ENCODE measurements around the gene ZNF516. TPM values are rescaled to one million over a fixed set of nuclear protein-coding genes. Genes with fewer than 3 reads are reported as not detected.

The ZNF516 gene
- total RNA-seq, 1 donor from 2014 or later, result 53.5 TPM

- ATAC-seq (no peak), DNase-seq (ENCODE audit: low spot score) (peak; percentile 50)
- intact Hi-C loops (cut with DNase I), result no loop called here
Observed at GRCh38 chr18:76449111-76449453, 46.0 kb downstream of the ZNF516 start.

- peak; percentile 56 for DNase-seq (ENCODE audit: low spot score)
- intact Hi-C loops (cut with DNase I), result no loop called here
- ATAC-seq, result no peak
Observed at GRCh38 chr18:76448256-76449110, 46.6 kb downstream of the ZNF516 start.

GRCh38 chr18:76447258-76447890 is 47.7 kb downstream of the ZNF516 start:
- DNase-seq (ENCODE audit: low spot score) (peak; percentile 65), ATAC-seq (peak; percentile 16)
- intact Hi-C loops (cut with DNase I), result no loop called here

- intact Hi-C loops (cut with DNase I), result no loop called here
- ATAC-seq, result no peak
- DNase-seq (ENCODE audit: low spot score), result peak; percentile 54
Observed at GRCh38 chr18:76446321-76447257, 48.5 kb downstream of the ZNF516 start.

GRCh38 chr18:76445741-76446232 is 49.3 kb downstream of the ZNF516 start:
- ATAC-seq (peak; percentile 32), DNase-seq (ENCODE audit: low spot score) (peak; percentile 62)
- intact Hi-C loops (cut with DNase I), result no loop called here

GRCh38 chr18:76445275-76445674 is 49.8 kb downstream of the ZNF516 start:
- intact Hi-C loops (cut with DNase I), result no loop called here
- ATAC-seq, result no peak

GRCh38 chr18:76444446-76445105 is 50.5 kb downstream of the ZNF516 start:
- DNase-seq (ENCODE audit: low spot score) (no peak), ATAC-seq (no peak)
- intact Hi-C loops (cut with DNase I), result no loop called here

More at GRCh38 chr18:76445275-76445674, 49.8 kb downstream of the ZNF516 start:
- no peak for DNase-seq (ENCODE audit: low spot score)

GRCh38 chr18:76443519-76444445 is 51.3 kb downstream of the ZNF516 start:
- intact Hi-C loops (cut with DNase I), result no loop called here
- DNase-seq (ENCODE audit: low spot score), result no peak
- no peak for ATAC-seq

GRCh38 chr18:76442413-76443171 is 52.5 kb downstream of the ZNF516 start:
- no peak for ATAC-seq
- intact Hi-C loops (cut with DNase I), result no loop called here
- no peak for DNase-seq (ENCODE audit: low spot score)

- intact Hi-C loops (cut with DNase I), result no loop called here
- DNase-seq (ENCODE audit: low spot score) (no peak), ATAC-seq (no peak)
Observed at GRCh38 chr18:76441668-76442412, 53.2 kb downstream of the ZNF516 start.

GRCh38 chr18:76441002-76441667 is 53.9 kb downstream of the ZNF516 start:
- no peak for ATAC-seq
- intact Hi-C loops (cut with DNase I), result no loop called here
- no peak for DNase-seq (ENCODE audit: low spot score)

- no peak for ATAC-seq
- DNase-seq (ENCODE audit: low spot score), result no peak
- intact Hi-C loops (cut with DNase I), result no loop called here
Observed at GRCh38 chr18:76437910-76438309, 57.1 kb downstream of the ZNF516 start.

GRCh38 chr18:76437011-76437410 is 58.0 kb downstream of the ZNF516 start:
- intact Hi-C loops (cut with DNase I), result no loop called here
- DNase-seq (ENCODE audit: low spot score), result no peak
- no peak for ATAC-seq

- intact Hi-C loops (cut with DNase I), result no loop called here
- ATAC-seq, result peak; percentile 70
- no peak for DNase-seq (ENCODE audit: low spot score)
Observed at GRCh38 chr18:76436342-76436741, 58.7 kb downstream of the ZNF516 start.

GRCh38 chr18:76435316-76435989 is 59.6 kb downstream of the ZNF516 start:
- ATAC-seq, result no peak
- no peak for DNase-seq (ENCODE audit: low spot score)
- intact Hi-C loops (cut with DNase I), result no loop called here

All from sciatic nerve (tissue), 2 donors.